Spleen (tissue), 13 donors: Measurements from ENCODE around the gene PCDH19. TPM values are rescaled to one million over a fixed set of nuclear protein-coding genes. Genes with fewer than 3 reads are reported as not detected.

Experiments
- DNase-seq: peaks from one replicate; pipeline ENCODE4 v3.0.0-alpha.2; 2020
- H3K27ac ChIP-seq, 8 donors: fragments of 200-600 bp; sonication (generic) in 7 of 8; 1 replicate in 4 of 8; 2 replicates in 4 of 8; pipeline versions ENCODE4 v1.5.0 to v1.8.0; 2016 to 2021; ENCODE audit warnings: inconsistent platforms in 4 of 8, mild to moderate bottlenecking in 4 of 8, moderate library complexity in 1 of 8
- H3K27me3 ChIP-seq, 7 donors: fragments of 200-600 bp; sonication (generic) in 6 of 7; replicated peaks in 1 of 7; 1 replicate in 4 of 7; 2 replicates in 3 of 7; pipeline versions ENCODE4 v1.5.0 to v1.8.0; 2016 to 2021; ENCODE audit warnings: inconsistent platforms in 3 of 7, mild to moderate bottlenecking in 1 of 7
- H3K36me3 ChIP-seq, 6 donors: fragments of 200-600 bp; sonication (generic) in 5 of 6; 1 replicate in 4 of 6; 2 replicates in 2 of 6; pipeline versions ENCODE4 v1.5.0 to v1.8.0; 2016 to 2021; ENCODE audit warnings: inconsistent platforms in 2 of 6
- H3K4me1 ChIP-seq, 6 donors: fragments of 200-600 bp; sonication (generic) in 5 of 6; 1 replicate in 3 of 6; 2 replicates in 3 of 6; pipeline versions ENCODE4 v1.5.0 to v1.8.0; 2016 to 2021; ENCODE audit warnings: inconsistent platforms in 3 of 6
- H3K4me3 ChIP-seq, 8 donors: fragments of 200-600 bp; sonication (generic) in 7 of 8; 1 replicate in 4 of 8; 2 replicates in 4 of 8; pipeline versions ENCODE4 v1.5.0 to v1.8.0; 2016 to 2021; ENCODE audit warnings: inconsistent platforms in 4 of 8, mild to moderate bottlenecking in 4 of 8, moderate library complexity in 2 of 8
- H3K9me3 ChIP-seq, 8 donors: fragments of 200-600 bp; sonication (generic) in 7 of 8; 1 replicate in 4 of 8; 2 replicates in 4 of 8; pipeline versions ENCODE4 v1.5.0 to v1.8.0; 2016 to 2021; ENCODE audit warnings: inconsistent platforms in 4 of 8
- POLR2A ChIP-seq, 3 donors: fragments of 450-650 bp; IDR thresholded peaks; one replicate each; pipeline ENCODE4 v1.5.1; 2017; ENCODE audit warnings: antibody characterized with exemption in 3 of 3, mild to moderate bottlenecking in 1 of 3
- POLR2AphosphoS5 ChIP-seq, 3 donors: sonication (generic); formaldehyde crosslinking; IDR thresholded peaks; one replicate each; pipeline ENCODE4 v1.5.1; 2017; ENCODE audit warnings: antibody characterized with exemption in 3 of 3
- WGBS, 5 donors: extraction: QIAGEN DNeasy Blood & Tissue Kit in 3 of 5; methylation state at CpG; one replicate each; pipeline versions ENCODE4 v1.1.5 to v1.1.7; 2013 to 2018; 5-methylcytosine and 5-hydroxymethylcytosine counted together
- intact Hi-C: fragments of 100-400 bp; cut with DNase I; formaldehyde crosslinking; loops from one replicate; pipeline ENCODE4 v1.15.0; 2023; ENCODE audit warnings: low total_unique reads
- long read RNA-seq, 2 donors: transcript quantifications; one replicate each; lab custom pipeline, GENCODE V29; 2026
- polyA plus RNA-seq, 3 donors: library from polyadenylated mRNA; stranded (reverse); fragments of 200-250 nt; gene quantifications; one replicate each; pipeline ENCODE4 v1.2.1, GENCODE V29; 2013
- total RNA-seq, 7 donors: library from RNA; depleted of rRNA in 3 of 7; stranded (reverse); fragments of >200 nt in 3 of 7; fragmentation: NEBNext Ultra II Directional in 4 of 7; extraction: Animal tissue kit (Norgen Biotek cat#: 25700) in 4 of 7; gene quantifications; one replicate each; pipeline versions ENCODE4 v1.1.0 to v1.2.1, GENCODE V29; 2016 to 2021
- TF ChIP-seq, protein P1 (sequence below), 11 experiments: fragments of 200-600 bp in 7 of 11; fragments of 450-650 bp in 4 of 11; sonication (generic) in 4 of 11; IDR thresholded peaks in 8 of 11; conservative IDR thresholded peaks in 3 of 11; 1 replicate in 7 of 11; 2 replicates in 4 of 11; pipeline versions ENCODE4 v1.4.0 to v1.8.0; 2016 to 2021; ENCODE audit warnings: antibody characterized with exemption in 11 of 11, inconsistent platforms in 4 of 11, mild to moderate bottlenecking in 1 of 11
- donor health status: healthy with polysubstance abuse.
- donor health status: DM: no; HTN: no; CAD: no; lungs with moderate emphysema.
- donor health status: DM: no; HTN: no; CAD: no.
- donor health status: Bipolar disorder and iron deficiency.
- donor health status: healthy.
- donor health status: DM: no; HTN: no; CAD: no.
- donor health status: DM: yes; HTN: yes; CAD: no.

PCDH19 gene
- total RNA-seq = under 1 TPM; 0.06 to 0.34 (median 0.09) TPM
- under 1 TPM; 0.02 to 0.06 (median 0.02) TPM for polyA plus RNA-seq
- long read RNA-seq, donor 1 = 0 reads
- long read RNA-seq, donor 2 = 0 reads

- no peak for TF ChIP-seq POLR2A (IDR thresholded peaks at IDR 0.05)
- peak; percentile 10 to 67 (median 63) for TF ChIP-seq POLR2AphosphoS5 (IDR thresholded peaks at IDR 0.05)
- TF ChIP-seq, protein P1, sequence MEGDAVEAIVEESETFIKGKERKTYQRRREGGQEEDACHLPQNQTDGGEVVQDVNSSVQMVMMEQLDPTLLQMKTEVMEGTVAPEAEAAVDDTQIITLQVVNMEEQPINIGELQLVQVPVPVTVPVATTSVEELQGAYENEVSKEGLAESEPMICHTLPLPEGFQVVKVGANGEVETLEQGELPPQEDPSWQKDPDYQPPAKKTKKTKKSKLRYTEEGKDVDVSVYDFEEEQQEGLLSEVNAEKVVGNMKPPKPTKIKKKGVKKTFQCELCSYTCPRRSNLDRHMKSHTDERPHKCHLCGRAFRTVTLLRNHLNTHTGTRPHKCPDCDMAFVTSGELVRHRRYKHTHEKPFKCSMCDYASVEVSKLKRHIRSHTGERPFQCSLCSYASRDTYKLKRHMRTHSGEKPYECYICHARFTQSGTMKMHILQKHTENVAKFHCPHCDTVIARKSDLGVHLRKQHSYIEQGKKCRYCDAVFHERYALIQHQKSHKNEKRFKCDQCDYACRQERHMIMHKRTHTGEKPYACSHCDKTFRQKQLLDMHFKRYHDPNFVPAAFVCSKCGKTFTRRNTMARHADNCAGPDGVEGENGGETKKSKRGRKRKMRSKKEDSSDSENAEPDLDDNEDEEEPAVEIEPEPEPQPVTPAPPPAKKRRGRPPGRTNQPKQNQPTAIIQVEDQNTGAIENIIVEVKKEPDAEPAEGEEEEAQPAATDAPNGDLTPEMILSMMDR (IDR thresholded peaks at IDR 0.05 in 8 of 11, conservative IDR thresholded peaks at IDR 0.05 in 3 of 11) = no peak
- intact Hi-C loops = no loop called here
- Histone ChIP-seq H3K4me3 (peak within 1 kb of the TSS in 7 of 8 donors; percentile 20 to 64 (median 32)), H3K27me3 (peaks cover 0 to 89% (median 73%) of the 10 kb centered on the region in 7 donors), H3K9me3 (no peaks in the 10 kb centered on the region), H3K27ac (no peak within 1 kb of the TSS), H3K4me1 (peaks cover 0 to 41% (median 20%) of the 10 kb centered on the region in 6 donors), H3K36me3 (no peaks in the 10 kb centered on the region)
- DNase-seq = peak; percentile 81
- WGBS, 5 donors = 3 to 48% (median 9%) methylated on average over 25 to 90 of the region's 91 CpGs
Measured at GRCh38 chrX:100409610-100410590, at the start of gene PCDH19. PCDH19 (minus strand) TSS chrX:100410273; CDS start chrX:100408597, 1,676 bp downstream.

DNA sequence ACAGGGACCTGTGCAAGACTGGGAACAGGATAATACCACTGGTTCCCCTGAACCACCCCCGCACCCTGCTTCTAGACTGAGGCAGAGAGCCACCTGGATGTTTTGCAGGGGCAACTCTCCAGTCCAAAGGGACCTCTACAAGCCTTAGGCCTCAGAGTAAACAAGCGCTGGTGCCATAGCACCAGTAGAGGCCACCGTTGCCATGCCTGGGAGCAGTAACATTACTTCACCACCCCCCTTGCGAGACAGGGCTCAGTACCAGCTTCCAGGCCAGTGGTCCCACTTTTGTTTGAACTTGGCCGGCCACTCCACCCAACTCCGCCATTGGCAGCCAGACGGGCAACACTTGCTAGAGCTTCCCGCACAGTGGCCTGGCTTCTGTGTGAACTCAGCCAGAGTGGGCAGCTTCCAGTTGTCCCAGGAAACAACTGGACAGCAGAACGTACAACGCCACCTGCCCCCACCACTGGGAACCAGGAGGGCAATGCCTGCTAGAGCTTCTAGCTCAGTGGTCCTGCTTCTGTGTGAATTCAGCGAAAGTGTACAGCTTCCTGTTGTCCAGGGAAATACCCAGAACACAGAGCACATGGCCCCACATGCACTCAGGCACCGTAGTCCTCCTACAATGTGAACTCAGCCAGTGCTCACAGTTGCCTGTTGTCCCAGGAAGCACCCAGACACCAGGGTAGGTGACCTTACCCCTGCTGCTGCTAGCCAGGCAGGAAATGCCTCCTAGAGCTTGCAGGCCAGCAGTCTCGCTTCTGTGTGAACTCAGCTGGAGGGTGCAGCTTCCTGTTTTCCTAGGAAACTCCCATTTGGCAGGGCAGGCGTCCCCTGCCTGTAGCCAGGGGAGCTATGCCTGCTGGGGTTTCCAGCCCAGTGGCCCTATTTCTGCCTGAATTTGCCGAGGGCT lies 39.9 kb upstream of the PCDH19 start:
- no peak for TF ChIP-seq POLR2A (IDR thresholded peaks at IDR 0.05)
- TF ChIP-seq, protein P1 (IDR thresholded peaks at IDR 0.05 in 8 of 11, conservative IDR thresholded peaks at IDR 0.05 in 3 of 11) = no peak
- peak in 2 of 3 donors; percentile 50 to 53 for TF ChIP-seq POLR2AphosphoS5 (IDR thresholded peaks at IDR 0.05)
- intact Hi-C loops = no loop called here
- H3K4me3 ChIP-seq = no peak overlapping the region
- H3K9me3 ChIP-seq = no peaks in the 10 kb centered on the region
- no peak for DNase-seq
- peak overlapping the region in 2 of 8 donors; percentile 40 to 45 for H3K27ac ChIP-seq
- peaks cover 0 to 6% (median 0%) of the 10 kb centered on the region in 6 donors for H3K4me1 ChIP-seq
- 38 to 74% (median 69%) methylated on average over 2 to 15 of the region's 15 CpGs for WGBS, 5 donors
- no peaks in the 10 kb centered on the region for H3K36me3 ChIP-seq
- peaks cover 0 to 26% (median 0%) of the 10 kb centered on the region in 7 donors for H3K27me3 ChIP-seq

GRCh38 chrX:100447655-100448397 lies 37.8 kb upstream of the PCDH19 start:
- TF ChIP-seq POLR2A (IDR thresholded peaks at IDR 0.05) = no peak
- no peak for TF ChIP-seq POLR2AphosphoS5 (IDR thresholded peaks at IDR 0.05)
- TF ChIP-seq, protein P1 (IDR thresholded peaks at IDR 0.05 in 8 of 11, conservative IDR thresholded peaks at IDR 0.05 in 3 of 11) = peak; percentile 23 to 92 (median 77)
- H3K4me3 ChIP-seq = peak overlapping the region in 1 of 8 donors; percentile 24

More at GRCh38 chrX:100447655-100448397, 37.8 kb upstream of the PCDH19 start:
- Histone ChIP-seq H3K9me3 (no peaks in the 10 kb centered on the region), H3K36me3 (no peaks in the 10 kb centered on the region), H3K27ac (no peak overlapping the region), H3K4me1 (peaks cover 0 to 6% (median 0%) of the 10 kb centered on the region in 6 donors), H3K27me3 (peaks cover 0 to 19% (median 0%) of the 10 kb centered on the region in 7 donors)
- DNase-seq = no peak
- intact Hi-C loops = no loop called here
- 0 to 5% (median 2%) methylated on average over 6 of the region's 6 CpGs for WGBS, 5 donors
